Measurements from ENCODE around the gene CSTPP1. TPM values are rescaled to one million over a fixed set of nuclear protein-coding genes. Genes with fewer than 3 reads are reported as not detected.

CSTPP1 gene
- polyA plus RNA-seq, 1 donor from 2014 or later: 46.4 TPM

DNA sequence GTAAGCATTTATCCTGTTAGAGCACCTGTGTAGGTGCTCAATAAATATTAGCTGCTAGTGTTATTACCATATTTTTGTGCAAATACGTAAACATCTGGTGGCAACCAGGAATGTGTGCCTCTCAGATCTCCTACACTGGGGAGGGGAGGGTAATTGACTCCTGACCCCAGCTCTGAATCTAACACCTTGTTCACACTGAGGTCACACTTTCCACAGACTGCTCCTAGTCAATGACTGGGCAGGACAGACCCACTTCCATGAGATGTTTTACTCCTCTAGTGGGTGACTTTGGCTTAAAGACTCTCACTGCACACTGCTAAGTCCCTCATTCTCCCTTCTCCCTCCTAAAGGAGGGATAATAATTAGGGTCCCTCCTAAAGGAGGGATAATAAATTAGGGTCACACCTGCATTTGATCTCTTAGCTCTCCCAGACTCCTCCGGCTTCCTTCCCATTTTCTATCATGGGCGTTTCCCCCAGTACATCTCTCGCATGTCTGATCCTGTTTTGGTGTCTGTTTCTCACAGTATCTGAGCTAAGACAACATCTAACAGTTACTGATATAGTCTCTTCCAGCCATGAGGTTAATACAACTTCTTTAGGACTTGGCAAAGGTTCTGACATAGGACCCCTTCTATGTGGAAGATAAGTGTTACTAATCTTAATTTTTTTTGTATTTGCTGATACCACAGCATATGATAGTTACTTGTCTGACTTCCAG, 8.0 kb downstream of the CSTPP1 start:
- no peaks in the 10 kb centered on the region for H3K9me2 ChIP-seq (ENCODE audit: insufficient read depth, low read length)
- H2AFZ ChIP-seq (ENCODE audit: low read depth, low read length): no peak overlapping the region
- H3K79me2 ChIP-seq (replicated peaks; ENCODE audit: insufficient read depth, low read length): peaks cover 11% of the 10 kb centered on the region
- no peak for TF ChIP-seq MXI1 (conservative IDR thresholded peaks at IDR 0.05; ENCODE audit: poor library complexity, severe bottlenecking)
- TF ChIP-seq POLR2AphosphoS5 (IDR thresholded peaks at IDR 0.05): no peak
- TF ChIP-seq EZH2 (IDR thresholded peaks at IDR 0.05; ENCODE audit: borderline replicate concordance, insufficient read depth, low read length, poor library complexity, severe bottlenecking): no peak
- TF ChIP-seq EP300 (conservative IDR thresholded peaks at IDR 0.05; ENCODE audit: poor library complexity, severe bottlenecking): no peak
- no peak for TF ChIP-seq RAD21 (conservative IDR thresholded peaks at IDR 0.05)
- no peak overlapping the region for H3K4me2 ChIP-seq (ENCODE audit: low read length)
- no peaks in the 10 kb centered on the region for H3K27me3 ChIP-seq (ENCODE audit: insufficient read depth, low read depth, low read length)
- H3K9me3 ChIP-seq (ENCODE audit: low read length): no peaks in the 10 kb centered on the region
- no peaks in the 10 kb centered on the region for H3K36me3 ChIP-seq (ENCODE audit: insufficient read depth, low read length)
- H3F3A ChIP-seq (ENCODE audit: insufficient read depth, low read length, poor library complexity, severe bottlenecking): no peaks in the 10 kb centered on the region
- H3K4me3 ChIP-seq (ENCODE audit: low read length): no peak overlapping the region
- H3K27ac ChIP-seq (ENCODE audit: low read length): no peak overlapping the region
- H4K20me1 ChIP-seq (ENCODE audit: insufficient read depth): no peaks in the 10 kb centered on the region
- no peak overlapping the region for H3K9ac ChIP-seq (ENCODE audit: low read length)

DNA sequence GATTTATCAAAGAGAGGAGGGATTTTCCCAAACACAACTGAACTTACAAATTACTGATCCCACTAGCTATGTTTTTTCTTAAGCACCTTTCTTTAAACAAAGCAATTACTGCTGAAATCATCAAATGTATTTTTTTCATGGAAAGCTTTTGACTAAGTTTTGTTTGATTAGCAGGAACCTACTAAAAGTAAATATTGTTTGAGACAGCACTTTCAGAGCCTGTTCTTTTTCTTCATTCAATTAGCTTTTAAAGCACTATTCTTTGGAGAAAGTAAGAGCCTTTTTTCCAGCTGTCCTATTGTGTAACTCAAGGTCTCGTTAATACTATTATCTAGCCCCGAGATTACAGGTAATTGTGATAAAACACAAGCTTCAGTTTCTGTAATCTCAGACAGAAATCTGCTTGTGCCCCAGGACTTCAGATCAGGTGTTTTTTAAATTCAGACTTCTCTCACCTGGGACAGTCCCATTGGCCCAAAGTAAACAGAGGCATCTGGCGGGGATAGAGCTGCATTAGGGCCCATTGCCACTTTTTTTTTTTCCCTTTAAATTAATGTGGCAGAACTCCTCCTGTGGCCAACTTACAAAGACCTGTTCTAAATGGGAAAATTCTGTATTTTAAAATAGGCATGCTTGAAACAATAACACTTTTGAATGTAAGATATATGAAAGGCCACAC, 11.0 kb downstream of the CSTPP1 start:
- Histone ChIP-seq H3K27ac (ENCODE audit: low read length) (no peak overlapping the region), H3K9ac (ENCODE audit: low read length) (no peak overlapping the region)

More for the DNA sequence above, 11.0 kb downstream of the CSTPP1 start:
- H3K27me3 ChIP-seq (ENCODE audit: insufficient read depth, low read depth, low read length): no peaks in the 10 kb centered on the region
- no peak overlapping the region for H3K4me3 ChIP-seq (ENCODE audit: low read length)
- no peaks in the 10 kb centered on the region for H4K20me1 ChIP-seq (ENCODE audit: insufficient read depth)
- H2AFZ ChIP-seq (ENCODE audit: low read depth, low read length): no peak overlapping the region
- H3K79me2 ChIP-seq (replicated peaks; ENCODE audit: insufficient read depth, low read length): peaks cover under 1% of the 10 kb centered on the region
- TF ChIP-seq EZH2 (IDR thresholded peaks at IDR 0.05; ENCODE audit: borderline replicate concordance, insufficient read depth, low read length, poor library complexity, severe bottlenecking): no peak
- no peak for TF ChIP-seq SMC3 (conservative IDR thresholded peaks at IDR 0.05; ENCODE audit: poor library complexity)
- TF ChIP-seq, protein P1, sequence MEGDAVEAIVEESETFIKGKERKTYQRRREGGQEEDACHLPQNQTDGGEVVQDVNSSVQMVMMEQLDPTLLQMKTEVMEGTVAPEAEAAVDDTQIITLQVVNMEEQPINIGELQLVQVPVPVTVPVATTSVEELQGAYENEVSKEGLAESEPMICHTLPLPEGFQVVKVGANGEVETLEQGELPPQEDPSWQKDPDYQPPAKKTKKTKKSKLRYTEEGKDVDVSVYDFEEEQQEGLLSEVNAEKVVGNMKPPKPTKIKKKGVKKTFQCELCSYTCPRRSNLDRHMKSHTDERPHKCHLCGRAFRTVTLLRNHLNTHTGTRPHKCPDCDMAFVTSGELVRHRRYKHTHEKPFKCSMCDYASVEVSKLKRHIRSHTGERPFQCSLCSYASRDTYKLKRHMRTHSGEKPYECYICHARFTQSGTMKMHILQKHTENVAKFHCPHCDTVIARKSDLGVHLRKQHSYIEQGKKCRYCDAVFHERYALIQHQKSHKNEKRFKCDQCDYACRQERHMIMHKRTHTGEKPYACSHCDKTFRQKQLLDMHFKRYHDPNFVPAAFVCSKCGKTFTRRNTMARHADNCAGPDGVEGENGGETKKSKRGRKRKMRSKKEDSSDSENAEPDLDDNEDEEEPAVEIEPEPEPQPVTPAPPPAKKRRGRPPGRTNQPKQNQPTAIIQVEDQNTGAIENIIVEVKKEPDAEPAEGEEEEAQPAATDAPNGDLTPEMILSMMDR (IDR thresholded peaks at IDR 0.05; ENCODE audit: poor library complexity, severe bottlenecking): no peak
- TF ChIP-seq EP300 (conservative IDR thresholded peaks at IDR 0.05; ENCODE audit: poor library complexity, severe bottlenecking): no peak
- TF ChIP-seq TAF1 (IDR thresholded peaks at IDR 0.05; ENCODE audit: low read depth): no peak
- no peak for TF ChIP-seq MXI1 (conservative IDR thresholded peaks at IDR 0.05; ENCODE audit: poor library complexity, severe bottlenecking)
- no peak for TF ChIP-seq POLR2AphosphoS5 (IDR thresholded peaks at IDR 0.05)
- TF ChIP-seq, protein P2, sequence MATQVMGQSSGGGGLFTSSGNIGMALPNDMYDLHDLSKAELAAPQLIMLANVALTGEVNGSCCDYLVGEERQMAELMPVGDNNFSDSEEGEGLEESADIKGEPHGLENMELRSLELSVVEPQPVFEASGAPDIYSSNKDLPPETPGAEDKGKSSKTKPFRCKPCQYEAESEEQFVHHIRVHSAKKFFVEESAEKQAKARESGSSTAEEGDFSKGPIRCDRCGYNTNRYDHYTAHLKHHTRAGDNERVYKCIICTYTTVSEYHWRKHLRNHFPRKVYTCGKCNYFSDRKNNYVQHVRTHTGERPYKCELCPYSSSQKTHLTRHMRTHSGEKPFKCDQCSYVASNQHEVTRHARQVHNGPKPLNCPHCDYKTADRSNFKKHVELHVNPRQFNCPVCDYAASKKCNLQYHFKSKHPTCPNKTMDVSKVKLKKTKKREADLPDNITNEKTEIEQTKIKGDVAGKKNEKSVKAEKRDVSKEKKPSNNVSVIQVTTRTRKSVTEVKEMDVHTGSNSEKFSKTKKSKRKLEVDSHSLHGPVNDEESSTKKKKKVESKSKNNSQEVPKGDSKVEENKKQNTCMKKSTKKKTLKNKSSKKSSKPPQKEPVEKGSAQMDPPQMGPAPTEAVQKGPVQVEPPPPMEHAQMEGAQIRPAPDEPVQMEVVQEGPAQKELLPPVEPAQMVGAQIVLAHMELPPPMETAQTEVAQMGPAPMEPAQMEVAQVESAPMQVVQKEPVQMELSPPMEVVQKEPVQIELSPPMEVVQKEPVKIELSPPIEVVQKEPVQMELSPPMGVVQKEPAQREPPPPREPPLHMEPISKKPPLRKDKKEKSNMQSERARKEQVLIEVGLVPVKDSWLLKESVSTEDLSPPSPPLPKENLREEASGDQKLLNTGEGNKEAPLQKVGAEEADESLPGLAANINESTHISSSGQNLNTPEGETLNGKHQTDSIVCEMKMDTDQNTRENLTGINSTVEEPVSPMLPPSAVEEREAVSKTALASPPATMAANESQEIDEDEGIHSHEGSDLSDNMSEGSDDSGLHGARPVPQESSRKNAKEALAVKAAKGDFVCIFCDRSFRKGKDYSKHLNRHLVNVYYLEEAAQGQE (IDR thresholded peaks at IDR 0.05; ENCODE audit: borderline replicate concordance): no peak
- no peak for TF ChIP-seq RAD21 (conservative IDR thresholded peaks at IDR 0.05)
- H3K36me3 ChIP-seq (ENCODE audit: insufficient read depth, low read length): no peaks in the 10 kb centered on the region
- no peaks in the 10 kb centered on the region for H3F3A ChIP-seq (ENCODE audit: insufficient read depth, low read length, poor library complexity, severe bottlenecking)
- H3K9me2 ChIP-seq (ENCODE audit: insufficient read depth, low read length): no peaks in the 10 kb centered on the region
- no peaks in the 10 kb centered on the region for H3K9me3 ChIP-seq (ENCODE audit: low read length)
- H3K4me2 ChIP-seq (ENCODE audit: low read length): no peak overlapping the region
